Measurements from ENCODE around the gene GUCY1A1. TPM values are rescaled to one million over a fixed set of nuclear protein-coding genes. Genes with fewer than 3 reads are reported as not detected.

The GUCY1A1 gene
- polyA plus RNA-seq, 1 donor from 2014 or later = 13.6 TPM

DNA sequence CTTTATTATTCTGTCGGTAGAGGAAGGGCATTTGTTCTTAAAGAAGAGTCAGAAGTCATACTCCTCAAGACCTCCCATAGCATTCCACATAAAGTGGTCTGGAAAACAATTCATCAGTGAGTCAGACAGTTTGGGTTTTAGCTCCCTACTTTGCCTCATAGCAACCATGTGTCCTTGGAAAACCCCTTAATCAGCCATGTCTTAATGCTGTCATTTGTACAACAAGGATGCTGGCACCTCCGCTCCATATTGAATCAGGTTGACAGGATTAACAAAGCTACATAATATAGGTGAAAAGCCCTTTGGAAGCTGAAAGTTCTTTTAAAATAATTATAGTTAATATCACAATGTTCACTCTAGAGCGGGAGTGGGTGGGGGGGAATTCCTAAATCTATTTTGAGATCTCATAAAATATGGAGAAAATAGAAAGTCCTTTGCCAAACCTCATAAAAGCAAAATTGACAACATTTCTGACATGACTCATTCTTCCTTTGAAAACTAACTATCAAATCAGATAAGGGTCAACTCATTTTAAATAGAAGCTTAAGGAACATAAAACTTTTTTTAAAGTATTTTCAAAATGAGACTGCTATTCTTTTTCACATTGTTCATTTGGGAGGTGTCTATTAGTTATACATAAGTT is 37.3 kb upstream of the GUCY1A1 start:
- H2AFZ ChIP-seq (ENCODE audit: low read depth, low read length) = no peak overlapping the region
- H3K9me2 ChIP-seq (ENCODE audit: insufficient read depth, low read length) = no peaks in the 10 kb centered on the region
- H3K9me3 ChIP-seq (ENCODE audit: low read length) = no peaks in the 10 kb centered on the region
- no peaks in the 10 kb centered on the region for H4K20me1 ChIP-seq (ENCODE audit: insufficient read depth)
- no peaks in the 10 kb centered on the region for H3K27me3 ChIP-seq (ENCODE audit: insufficient read depth, low read depth, low read length)
- no peak overlapping the region for H3K4me2 ChIP-seq (ENCODE audit: low read length)
- H3K79me2 ChIP-seq (replicated peaks; ENCODE audit: insufficient read depth, low read length) = no peaks in the 10 kb centered on the region
- no peaks in the 10 kb centered on the region for H3F3A ChIP-seq (ENCODE audit: insufficient read depth, low read length, poor library complexity, severe bottlenecking)
- no peaks in the 10 kb centered on the region for H3K36me3 ChIP-seq (ENCODE audit: insufficient read depth, low read length)
- no peak overlapping the region for H3K9ac ChIP-seq (ENCODE audit: low read length)
- TF ChIP-seq POLR2AphosphoS5 (IDR thresholded peaks at IDR 0.05) (peak; percentile 11), EP300 (conservative IDR thresholded peaks at IDR 0.05; ENCODE audit: poor library complexity, severe bottlenecking) (peak; percentile 50)
- TF ChIP-seq, protein P1, sequence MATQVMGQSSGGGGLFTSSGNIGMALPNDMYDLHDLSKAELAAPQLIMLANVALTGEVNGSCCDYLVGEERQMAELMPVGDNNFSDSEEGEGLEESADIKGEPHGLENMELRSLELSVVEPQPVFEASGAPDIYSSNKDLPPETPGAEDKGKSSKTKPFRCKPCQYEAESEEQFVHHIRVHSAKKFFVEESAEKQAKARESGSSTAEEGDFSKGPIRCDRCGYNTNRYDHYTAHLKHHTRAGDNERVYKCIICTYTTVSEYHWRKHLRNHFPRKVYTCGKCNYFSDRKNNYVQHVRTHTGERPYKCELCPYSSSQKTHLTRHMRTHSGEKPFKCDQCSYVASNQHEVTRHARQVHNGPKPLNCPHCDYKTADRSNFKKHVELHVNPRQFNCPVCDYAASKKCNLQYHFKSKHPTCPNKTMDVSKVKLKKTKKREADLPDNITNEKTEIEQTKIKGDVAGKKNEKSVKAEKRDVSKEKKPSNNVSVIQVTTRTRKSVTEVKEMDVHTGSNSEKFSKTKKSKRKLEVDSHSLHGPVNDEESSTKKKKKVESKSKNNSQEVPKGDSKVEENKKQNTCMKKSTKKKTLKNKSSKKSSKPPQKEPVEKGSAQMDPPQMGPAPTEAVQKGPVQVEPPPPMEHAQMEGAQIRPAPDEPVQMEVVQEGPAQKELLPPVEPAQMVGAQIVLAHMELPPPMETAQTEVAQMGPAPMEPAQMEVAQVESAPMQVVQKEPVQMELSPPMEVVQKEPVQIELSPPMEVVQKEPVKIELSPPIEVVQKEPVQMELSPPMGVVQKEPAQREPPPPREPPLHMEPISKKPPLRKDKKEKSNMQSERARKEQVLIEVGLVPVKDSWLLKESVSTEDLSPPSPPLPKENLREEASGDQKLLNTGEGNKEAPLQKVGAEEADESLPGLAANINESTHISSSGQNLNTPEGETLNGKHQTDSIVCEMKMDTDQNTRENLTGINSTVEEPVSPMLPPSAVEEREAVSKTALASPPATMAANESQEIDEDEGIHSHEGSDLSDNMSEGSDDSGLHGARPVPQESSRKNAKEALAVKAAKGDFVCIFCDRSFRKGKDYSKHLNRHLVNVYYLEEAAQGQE (IDR thresholded peaks at IDR 0.05; ENCODE audit: borderline replicate concordance) = no peak
- no peak overlapping the region for H3K27ac ChIP-seq (ENCODE audit: low read length)
- no peak overlapping the region for H3K4me3 ChIP-seq (ENCODE audit: low read length)

GRCh38 chr4:155629956-155630355 is 36.7 kb upstream of the GUCY1A1 start:
- no peak overlapping the region for H3K4me2 ChIP-seq (ENCODE audit: low read length)
- H3K36me3 ChIP-seq (ENCODE audit: insufficient read depth, low read length) = no peaks in the 10 kb centered on the region
- no peak overlapping the region for H3K4me3 ChIP-seq (ENCODE audit: low read length)
- no peaks in the 10 kb centered on the region for H3F3A ChIP-seq (ENCODE audit: insufficient read depth, low read length, poor library complexity, severe bottlenecking)
- no peaks in the 10 kb centered on the region for H3K79me2 ChIP-seq (replicated peaks; ENCODE audit: insufficient read depth, low read length)
- H3K9me3 ChIP-seq (ENCODE audit: low read length) = no peaks in the 10 kb centered on the region
- no peak overlapping the region for H2AFZ ChIP-seq (ENCODE audit: low read depth, low read length)
- H3K9ac ChIP-seq (ENCODE audit: low read length) = no peak overlapping the region
- no peaks in the 10 kb centered on the region for H4K20me1 ChIP-seq (ENCODE audit: insufficient read depth)
- TF ChIP-seq EZH2 (IDR thresholded peaks at IDR 0.05; ENCODE audit: borderline replicate concordance, insufficient read depth, low read length, poor library complexity, severe bottlenecking) (no peak), SMC3 (conservative IDR thresholded peaks at IDR 0.05; ENCODE audit: poor library complexity) (no peak), EP300 (conservative IDR thresholded peaks at IDR 0.05; ENCODE audit: poor library complexity, severe bottlenecking) (no peak), RAD21 (conservative IDR thresholded peaks at IDR 0.05) (no peak), MXI1 (conservative IDR thresholded peaks at IDR 0.05; ENCODE audit: poor library complexity, severe bottlenecking) (no peak), CTCF (IDR thresholded peaks at IDR 0.05; ENCODE audit: poor library complexity, severe bottlenecking) (no peak), TAF1 (IDR thresholded peaks at IDR 0.05; ENCODE audit: low read depth) (no peak), POLR2AphosphoS5 (IDR thresholded peaks at IDR 0.05) (no peak)
- TF ChIP-seq, protein P1 (IDR thresholded peaks at IDR 0.05; ENCODE audit: borderline replicate concordance) = no peak
- no peaks in the 10 kb centered on the region for H3K9me2 ChIP-seq (ENCODE audit: insufficient read depth, low read length)
- H3K27me3 ChIP-seq (ENCODE audit: insufficient read depth, low read depth, low read length) = no peaks in the 10 kb centered on the region
- H3K27ac ChIP-seq (ENCODE audit: low read length) = no peak overlapping the region

Measured in neural cell (in vitro differentiated cells).